Gastrocnemius medialis (tissue), 4 donors: ENCODE results near the gene MEOX1. TPM values are rescaled to one million over a fixed set of nuclear protein-coding genes. Genes with fewer than 3 reads are reported as not detected.
A peak's percentile ranks its signal among the peaks of the same experiment; 100 is the strongest.

Experiments
- ATAC-seq, 2 donors: fragments of 150-250 bp; one replicate each; pipeline ENCODE4 v1.9.1; 2016
- DNase-seq, 2 donors: peaks; one replicate each; pipeline ENCODE4 v3.0.0-alpha.2; 2019
- H3K27ac ChIP-seq, 4 donors: fragments of 200-600 bp; sonication (generic); 1 replicate in 1 of 4; 2 replicates in 3 of 4; pipeline ENCODE4 v1.5.1; 2016 to 2018; ENCODE audit warnings: mild to moderate bottlenecking in 2 of 4, moderate library complexity in 1 of 4
- H3K27me3 ChIP-seq, 3 donors: fragments of 200-600 bp; sonication (generic) in 2 of 3; 1 replicate in 1 of 3; 2 replicates in 2 of 3; pipeline versions ENCODE4 v1.5.1 to v1.6.0; 2016 to 2019; ENCODE audit warnings: mild to moderate bottlenecking in 1 of 3, moderate library complexity in 1 of 3
- H3K36me3 ChIP-seq, 2 donors: fragments of 200-600 bp; sonication (generic) in 1 of 2; one replicate each; pipeline ENCODE4 v1.5.1; 2017 to 2018
- H3K4me1 ChIP-seq, 2 donors: fragments of 200-600 bp; sonication (generic) in 1 of 2; one replicate each; pipeline ENCODE4 v1.5.1; 2016 to 2017; ENCODE audit warnings: mild to moderate bottlenecking in 2 of 2
- H3K4me3 ChIP-seq, 4 donors: fragments of 200-600 bp; sonication (generic) in 3 of 4; 1 replicate in 1 of 4; 2 replicates in 3 of 4; pipeline ENCODE4 v1.5.1; 2016 to 2019; ENCODE audit warnings: mild to moderate bottlenecking in 2 of 4
- H3K9me3 ChIP-seq, 3 donors: fragments of 200-600 bp; sonication (generic) in 2 of 3; 1 replicate in 1 of 3; 2 replicates in 2 of 3; pipeline ENCODE4 v1.5.1; 2016 to 2019
- CTCF ChIP-seq, 5 experiments: fragments of 450-650 bp in 3 of 5; fragments of 200-600 bp in 2 of 5; sonication (generic) in 2 of 5; IDR thresholded peaks in 4 of 5; conservative IDR thresholded peaks in 1 of 5; 1 replicate in 4 of 5; 2 replicates in 1 of 5; pipeline ENCODE4 v1.5.1; 2016 to 2019; ENCODE audit warnings: antibody characterized with exemption in 5 of 5, mild to moderate bottlenecking in 3 of 5, moderate library complexity in 3 of 5
- POLR2A ChIP-seq, 2 donors: fragments of 450-650 bp; IDR thresholded peaks; one replicate each; pipeline ENCODE4 v1.6.1; 2017; ENCODE audit warnings: antibody characterized with exemption in 2 of 2, mild to moderate bottlenecking in 2 of 2, moderate library complexity in 2 of 2
- in situ Hi-C, 4 donors: fragments of 200-750 bp; cut with MboI; loops; one replicate each; pipeline versions ENCODE4 v1.15.0 to v1.8.0; 2017; ENCODE audit warnings: low sequenced_read_pairs in 4 of 4
- intact Hi-C: fragments of 100-400 bp; cut with DNase I; formaldehyde crosslinking; loops from one replicate; pipeline ENCODE4 v1.15.1; 2023; ENCODE audit warnings: low total_unique reads
- total RNA-seq, 4 donors: library from RNA; depleted of rRNA; stranded (reverse); fragments of >200 nt; gene quantifications; one replicate each; pipeline versions ENCODE4 v1.1.0 to v1.2.3, GENCODE V29; 2016

Gene MEOX1
- total RNA-seq, 4 donors from 2014 or later: 4.0 to 12.2 (median 8.8) TPM

DNA sequence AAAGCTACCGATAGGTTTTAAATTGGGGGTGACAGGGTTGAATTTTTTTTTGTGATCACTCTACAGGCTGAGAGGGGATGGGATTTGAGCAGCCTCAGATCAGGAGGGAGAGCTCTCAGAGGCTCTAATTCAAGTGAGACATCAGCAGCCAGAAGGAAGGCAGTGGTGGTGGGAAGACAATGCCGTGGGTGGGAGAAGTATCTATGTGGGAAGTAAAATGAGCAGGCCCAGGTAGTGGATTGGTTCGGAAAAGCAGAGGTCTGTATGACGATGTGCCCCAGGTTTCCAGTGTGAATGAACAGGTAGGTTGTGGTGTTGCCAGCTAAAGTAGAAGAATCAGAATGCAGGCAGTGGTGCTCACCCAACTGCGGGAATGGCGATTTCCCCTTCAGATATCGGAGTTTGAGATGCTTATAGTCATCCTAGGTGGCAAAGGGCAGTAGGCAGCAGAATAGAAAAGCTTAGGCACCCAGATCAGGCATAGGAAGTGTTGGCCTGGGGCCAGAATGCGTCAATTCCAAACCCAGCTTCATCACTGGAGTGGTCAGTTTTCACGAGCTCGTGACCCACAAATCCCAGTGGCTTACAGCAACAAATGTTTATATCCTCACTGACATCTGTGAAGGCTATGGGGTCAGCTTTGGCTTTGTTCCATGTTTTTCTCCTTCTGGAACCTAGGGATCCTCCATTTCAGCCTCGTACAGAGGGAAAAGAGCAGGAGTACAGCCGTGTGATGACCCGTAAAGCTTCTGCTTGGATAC, 24.0 kb downstream of the MEOX1 start:
- DNase-seq (no peak), ATAC-seq (no peak)
- Histone ChIP-seq H3K9me3 (no peaks in the 10 kb centered on the region), H3K36me3 (no peaks in the 10 kb centered on the region), H3K4me1 (no peaks in the 10 kb centered on the region), H3K4me3 (no peak overlapping the region), H3K27ac (no peak overlapping the region), H3K27me3 (no peaks in the 10 kb centered on the region)
- TF ChIP-seq POLR2A (IDR thresholded peaks at IDR 0.05) (no peak), CTCF (IDR thresholded peaks at IDR 0.05 in 4 of 5, conservative IDR thresholded peaks at IDR 0.05 in 1 of 5) (no peak)
- intact Hi-C loops (no loop called here), in situ Hi-C loops (no loop called here)

DNA sequence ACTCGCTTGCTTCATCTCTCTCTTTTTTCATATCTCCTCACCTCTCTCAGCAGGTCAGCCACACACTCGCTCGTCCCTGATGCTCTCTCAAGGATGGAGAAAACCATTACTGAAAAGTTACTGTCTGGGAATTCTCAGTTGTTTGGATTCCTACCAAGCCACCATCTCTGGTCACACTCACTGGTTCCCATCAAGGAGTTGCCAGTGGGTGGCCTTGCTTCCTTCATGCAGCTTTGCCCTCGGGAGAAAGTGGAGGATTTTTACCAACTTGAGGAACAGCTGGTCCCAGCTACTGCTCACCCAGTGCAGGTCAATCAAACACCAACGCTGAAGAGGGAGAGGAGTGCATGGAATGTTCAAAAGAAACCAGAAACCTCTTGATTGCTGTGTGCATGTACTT, 25.3 kb downstream of the MEOX1 start:
- intact Hi-C loops: no loop called here
- DNase-seq (no peak), ATAC-seq (no peak)
- H3K27ac ChIP-seq: no peak overlapping the region
- in situ Hi-C loops: no loop called here
- H3K4me1 ChIP-seq: no peaks in the 10 kb centered on the region
- TF ChIP-seq CTCF (IDR thresholded peaks at IDR 0.05 in 4 of 5, conservative IDR thresholded peaks at IDR 0.05 in 1 of 5): no peak
- TF ChIP-seq POLR2A (IDR thresholded peaks at IDR 0.05): no peak
- H3K36me3 ChIP-seq: no peaks in the 10 kb centered on the region
- H3K9me3 ChIP-seq: no peaks in the 10 kb centered on the region
- no peak overlapping the region for H3K4me3 ChIP-seq
- no peaks in the 10 kb centered on the region for H3K27me3 ChIP-seq

DNA sequence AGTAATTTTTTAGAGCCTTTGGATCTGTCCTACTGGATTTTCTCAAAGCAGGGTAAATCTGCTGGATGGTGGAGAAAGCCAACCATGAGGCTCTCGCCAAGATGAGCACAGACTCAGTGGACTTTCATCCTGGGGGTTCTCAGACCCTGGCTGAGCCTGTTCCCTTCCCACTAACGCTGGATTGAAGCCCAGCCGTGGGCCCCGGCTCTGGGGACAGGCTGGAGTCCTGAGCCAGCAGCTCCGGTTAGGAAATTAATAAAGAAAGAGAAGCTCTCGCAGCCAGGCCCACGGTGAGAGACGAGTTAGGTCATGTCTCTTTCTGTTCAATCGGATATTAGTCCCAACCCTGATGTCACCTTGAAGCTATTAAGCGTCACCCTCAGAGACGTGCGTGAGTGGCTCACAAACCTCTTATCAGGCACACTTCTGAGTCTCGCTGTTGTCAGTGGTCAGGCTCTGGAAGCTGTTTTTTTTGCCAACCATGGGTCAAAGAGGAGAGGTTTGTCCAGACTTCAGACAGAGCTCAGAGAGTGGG, 27.1 kb downstream of the MEOX1 start:
- DNase-seq (no peak), ATAC-seq (no peak)
- in situ Hi-C loops (no loop called here), intact Hi-C loops (no loop called here)
- no peaks in the 10 kb centered on the region for H3K4me1 ChIP-seq
- TF ChIP-seq CTCF (IDR thresholded peaks at IDR 0.05 in 4 of 5, conservative IDR thresholded peaks at IDR 0.05 in 1 of 5): no peak
- no peak for TF ChIP-seq POLR2A (IDR thresholded peaks at IDR 0.05)
- H3K36me3 ChIP-seq: no peaks in the 10 kb centered on the region
- no peak overlapping the region for H3K4me3 ChIP-seq
- no peaks in the 10 kb centered on the region for H3K27me3 ChIP-seq
- H3K9me3 ChIP-seq: no peaks in the 10 kb centered on the region
- peak overlapping the region in 1 of 4 donors; percentile 3 for H3K27ac ChIP-seq

DNA sequence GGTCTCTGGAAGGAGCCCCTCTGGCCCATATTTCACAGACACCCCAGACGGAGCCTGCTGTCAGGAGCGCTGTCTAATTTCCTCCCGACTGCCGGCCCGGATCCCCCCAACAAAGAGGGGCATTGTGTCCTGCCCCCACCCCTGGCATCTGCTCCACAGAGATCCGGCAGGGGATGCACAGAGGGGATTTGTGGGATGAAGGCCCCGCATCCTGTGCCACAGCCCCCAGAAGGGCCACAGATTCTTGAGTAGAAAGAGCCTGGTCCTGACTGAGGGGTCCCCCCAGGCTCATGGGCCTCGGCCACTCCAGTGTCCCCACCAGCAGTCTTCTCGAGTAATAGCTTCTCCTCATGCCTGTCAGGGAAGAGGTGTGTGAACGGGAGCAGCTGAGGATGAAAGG, 29.5 kb downstream of the MEOX1 start:
- no peak for ATAC-seq
- H3K27ac ChIP-seq: no peak overlapping the region
- intact Hi-C loops: no loop called here

More for the DNA sequence above, 29.5 kb downstream of the MEOX1 start:
- H3K27me3 ChIP-seq: peaks cover 0 to 7% (median 3%) of the 10 kb centered on the region in 3 donors
- H3K4me3 ChIP-seq: no peak overlapping the region
- no peaks in the 10 kb centered on the region for H3K36me3 ChIP-seq
- TF ChIP-seq CTCF (IDR thresholded peaks at IDR 0.05 in 4 of 5, conservative IDR thresholded peaks at IDR 0.05 in 1 of 5): no peak
- no peak for TF ChIP-seq POLR2A (IDR thresholded peaks at IDR 0.05)
- in situ Hi-C loops: no loop called here
- DNase-seq: no peak
- no peaks in the 10 kb centered on the region for H3K4me1 ChIP-seq
- H3K9me3 ChIP-seq: no peaks in the 10 kb centered on the region
